NCI-H1105 (cell line): Measurements from ENCODE around the gene VSX1.

Experiments used
- DNase-seq: peaks from one replicate; lab custom pipeline; 2025; lab: John Stamatoyannopoulos, UW

Gene VSX1

GRCh38 chr20:25065625-25066338, 16.2 kb downstream of the VSX1 start:
- DNase-seq: peak; percentile 10

- DNase-seq: no peak
Observed at GRCh38 chr20:25065072-25065624, 16.8 kb downstream of the VSX1 start.

- no peak for DNase-seq
Observed at GRCh38 chr20:25064561-25065071, 17.3 kb downstream of the VSX1 start.

GRCh38 chr20:25063981-25064380, 18.0 kb downstream of the VSX1 start:
- no peak for DNase-seq

- DNase-seq: no peak
Observed at GRCh38 chr20:25063546-25063945, 18.4 kb downstream of the VSX1 start.

- no peak for DNase-seq
Observed at GRCh38 chr20:25062841-25063240, 19.1 kb downstream of the VSX1 start.

GRCh38 chr20:25061821-25062530, 20.0 kb downstream of the VSX1 start:
- DNase-seq: no peak

- no peak for DNase-seq
Observed at GRCh38 chr20:25061103-25061799, 20.7 kb downstream of the VSX1 start.

GRCh38 chr20:25059866-25060465, 22.0 kb downstream of the VSX1 start:
- DNase-seq: no peak

- no peak for DNase-seq
Observed at GRCh38 chr20:25058847-25059810, 22.8 kb downstream of the VSX1 start.

GRCh38 chr20:25058051-25058846, 23.7 kb downstream of the VSX1 start, which contains the start of gene ACSS1:
Gene ACSS1 (minus strand): TSS chr20:25058139. CDS start chr20:25058102, 37 bp downstream.
- DNase-seq: no peak

GRCh38 chr20:25057234-25058050, 24.5 kb downstream of the VSX1 start:
- peak; percentile 19 for DNase-seq

- no peak for DNase-seq
Observed at GRCh38 chr20:25056690-25057233, 25.2 kb downstream of the VSX1 start.

GRCh38 chr20:25055711-25056495, 26.0 kb downstream of the VSX1 start:
- DNase-seq: no peak

- DNase-seq: no peak
Observed at GRCh38 chr20:25054995-25055629, 26.8 kb downstream of the VSX1 start.

- no peak for DNase-seq
Observed at GRCh38 chr20:25054096-25054820, 27.7 kb downstream of the VSX1 start.
